Measurements from ENCODE around the gene CABP2.
"Not testable (repeated sequence)": the region's sequence is repeated elsewhere in the genome, so short reads cannot be mapped to it uniquely, and the experiment has no call there.

CABP2 gene

DNA sequence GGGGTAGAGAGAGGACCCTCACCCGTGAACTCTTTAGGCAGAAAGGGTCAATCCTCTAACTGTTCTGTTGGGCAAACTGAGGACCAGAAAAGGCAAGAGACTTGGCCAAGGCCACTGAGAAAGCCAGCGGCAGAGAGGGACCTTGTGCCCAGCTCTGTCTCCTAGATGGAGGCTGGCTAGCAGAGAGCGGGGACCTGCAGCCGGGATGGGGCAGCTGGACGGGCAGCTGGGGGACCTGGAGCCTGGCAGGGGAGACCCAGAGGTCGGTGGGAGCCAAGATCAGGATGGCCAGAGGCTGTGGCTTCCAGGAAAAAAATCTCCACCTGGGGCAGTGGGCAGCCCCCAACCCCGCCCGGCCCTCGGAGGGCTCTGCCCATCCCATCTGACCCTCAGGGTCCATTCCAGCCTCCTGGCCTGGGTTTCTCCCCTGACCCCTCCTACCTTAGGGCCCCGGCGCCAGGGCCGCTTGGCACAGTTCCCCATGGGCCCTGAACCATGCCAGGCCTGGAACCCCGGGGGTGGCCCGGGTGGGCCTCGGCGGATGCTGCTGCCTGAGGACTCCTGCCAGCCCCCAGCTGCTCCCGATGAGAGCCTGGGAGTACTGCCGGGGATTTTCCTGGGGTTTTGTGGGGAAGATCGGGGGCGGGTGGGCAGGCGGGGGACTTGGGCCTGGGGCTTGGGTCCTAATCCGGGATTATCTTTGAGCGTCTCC lies at the start of gene CABP2:
Gene CABP2 (minus strand): TSS at position 603 of the 712 bp plus-strand sequence. CDS start 120 bp downstream, at position 483.
- no peak for DNase-seq (ENCODE audit: low read depth)

DNA sequence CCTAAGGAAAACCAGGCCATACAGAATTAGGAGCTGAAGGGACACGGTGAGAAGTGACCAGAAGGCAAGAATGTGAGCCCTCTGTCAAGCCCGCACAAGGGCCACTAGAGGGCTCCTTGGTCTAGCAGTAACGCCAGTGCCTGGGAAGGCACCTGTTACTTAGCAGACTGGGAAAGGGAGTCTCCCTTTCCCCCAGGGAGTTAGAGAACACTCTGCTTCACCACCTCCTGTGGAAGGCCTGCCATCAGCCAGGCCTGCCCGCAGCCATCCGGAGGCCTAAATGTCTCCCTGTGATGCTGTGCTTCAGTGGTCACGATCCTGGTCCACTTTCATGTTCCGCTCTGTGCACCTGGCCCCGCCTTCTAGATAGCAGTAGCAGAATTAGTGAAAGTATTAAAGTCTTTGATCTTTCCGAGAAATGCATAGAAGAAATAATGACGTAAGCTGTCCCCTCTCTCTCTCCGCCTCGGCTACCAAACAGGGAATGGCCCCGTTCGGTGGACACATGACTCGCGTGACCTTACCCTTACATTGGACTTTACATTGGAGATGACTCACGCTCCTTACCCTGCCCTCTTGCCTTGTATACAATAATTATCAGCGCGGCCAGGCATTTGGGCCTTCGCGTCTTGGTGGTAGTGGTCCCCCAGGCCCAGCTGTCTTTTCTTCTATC lies 49.6 kb upstream of the CABP2 start:
- no peak for DNase-seq (ENCODE audit: low read depth)

DNA sequence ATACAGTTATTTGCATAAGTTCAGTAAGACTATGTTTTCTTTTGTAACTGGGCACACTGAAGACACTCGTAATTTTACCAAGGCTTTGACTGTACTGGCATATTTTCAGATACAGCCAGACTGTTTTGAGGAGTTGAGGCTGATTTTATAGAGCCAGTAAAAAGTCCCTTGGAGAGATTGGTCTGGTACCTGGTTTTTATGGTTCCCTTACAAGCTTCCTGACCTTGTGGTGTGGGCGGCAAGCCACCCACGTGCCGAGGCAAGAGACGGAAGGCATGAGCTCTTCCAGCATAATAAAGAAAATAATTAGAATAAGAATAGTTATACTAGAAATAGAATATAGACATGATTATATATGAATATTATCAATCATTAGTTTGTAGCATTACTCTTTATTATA lies 49.1 kb upstream of the CABP2 start:
- no peak for DNase-seq (ENCODE audit: low read depth)

DNA sequence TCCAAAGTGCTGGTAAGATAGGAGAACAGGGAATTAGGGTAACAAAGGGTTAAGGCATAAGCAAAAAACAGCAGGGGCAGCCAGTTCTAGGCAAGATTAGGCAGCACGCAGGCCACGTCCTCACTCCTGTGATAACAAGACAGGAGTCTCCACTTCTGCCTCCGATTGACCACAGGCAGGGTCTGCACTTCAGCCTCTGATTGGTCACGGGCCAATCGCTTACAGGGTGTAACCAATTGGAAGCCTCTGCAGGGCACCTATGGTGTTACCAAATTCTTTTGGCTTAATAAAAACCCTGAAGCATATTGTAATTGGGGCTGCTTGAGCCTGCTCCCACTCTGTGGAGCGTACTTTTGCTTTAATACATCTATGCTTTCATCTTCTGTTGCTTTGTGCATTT lies 48.2 kb upstream of the CABP2 start:
- DNase-seq (ENCODE audit: low read depth) = no peak

DNA sequence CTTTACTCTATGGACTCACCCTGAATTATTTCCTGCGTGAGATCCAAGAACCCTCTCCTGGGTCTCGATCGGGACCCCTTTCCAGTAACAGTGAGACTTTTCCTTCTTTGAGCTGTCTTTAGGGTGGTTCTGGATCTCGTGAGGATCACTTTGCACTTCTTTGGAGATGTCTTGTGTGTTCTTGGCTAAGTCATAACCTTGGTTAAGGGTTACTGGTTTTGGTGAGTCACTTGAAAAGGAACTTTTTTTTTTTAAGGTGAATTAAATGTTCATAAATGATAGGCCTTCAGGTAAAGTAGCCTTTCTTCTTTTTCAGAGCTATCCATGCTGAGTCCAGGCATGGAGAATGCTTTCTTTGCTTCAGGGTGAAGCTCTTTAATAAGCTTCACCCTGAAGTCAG lies 41.0 kb upstream of the CABP2 start:
- DNase-seq (ENCODE audit: low read depth) = no peak

DNA sequence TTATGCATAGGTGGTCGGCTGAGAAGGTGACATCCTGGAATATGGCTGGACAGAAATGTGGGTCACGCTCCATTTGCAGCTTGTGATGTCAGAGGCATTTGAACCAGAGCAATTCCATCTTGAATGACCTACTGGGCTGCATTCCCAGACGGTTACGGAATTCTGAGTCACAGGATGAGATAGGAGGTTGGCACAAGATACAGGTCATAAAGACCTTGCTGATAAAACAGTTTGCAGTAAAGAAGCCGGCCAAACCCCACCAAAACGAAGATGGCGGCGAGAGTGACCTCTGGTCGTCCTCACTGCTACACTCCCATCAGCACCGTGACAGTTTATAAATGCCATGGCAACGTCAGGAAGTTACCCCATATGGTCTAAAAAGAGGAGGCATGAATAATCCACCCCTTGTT lies 40.5 kb upstream of the CABP2 start:
- DNase-seq (ENCODE audit: low read depth) = peak; percentile 59

DNA sequence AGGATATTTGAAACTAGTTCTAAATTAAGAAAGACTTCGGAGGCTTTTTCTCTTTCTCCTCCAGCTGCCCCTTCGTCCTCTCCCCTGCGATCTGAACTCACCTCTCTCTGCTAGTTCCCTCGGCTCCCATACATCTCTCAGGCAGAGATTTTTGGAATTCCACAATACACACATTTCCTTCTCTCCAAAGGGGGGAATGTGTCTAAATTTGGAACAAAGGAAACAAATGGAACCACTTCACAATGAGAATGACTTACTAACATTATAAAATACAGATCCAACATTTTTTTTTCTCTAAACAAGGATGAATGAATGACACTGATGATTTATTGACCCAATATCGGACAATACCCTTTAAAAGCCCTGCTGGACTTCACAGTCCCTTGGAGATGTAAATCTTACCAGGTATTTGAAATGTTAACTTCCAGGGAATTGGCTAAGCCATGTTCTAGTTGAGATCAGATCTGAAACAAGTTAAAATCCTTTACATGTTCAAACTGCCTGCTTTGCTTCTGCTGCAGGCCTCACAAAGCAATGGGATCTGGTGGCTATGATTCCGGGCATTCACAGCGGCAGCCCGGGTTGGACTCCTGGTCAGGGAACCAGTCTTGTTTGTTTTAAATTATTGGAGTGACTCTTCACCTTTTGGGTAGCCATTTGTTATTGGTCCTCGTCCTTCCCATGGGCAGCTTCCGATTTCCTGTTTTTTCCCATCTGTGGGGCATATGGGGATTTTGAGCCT lies 39.9 kb upstream of the CABP2 start:
- DNase-seq (ENCODE audit: low read depth) = no peak

DNA sequence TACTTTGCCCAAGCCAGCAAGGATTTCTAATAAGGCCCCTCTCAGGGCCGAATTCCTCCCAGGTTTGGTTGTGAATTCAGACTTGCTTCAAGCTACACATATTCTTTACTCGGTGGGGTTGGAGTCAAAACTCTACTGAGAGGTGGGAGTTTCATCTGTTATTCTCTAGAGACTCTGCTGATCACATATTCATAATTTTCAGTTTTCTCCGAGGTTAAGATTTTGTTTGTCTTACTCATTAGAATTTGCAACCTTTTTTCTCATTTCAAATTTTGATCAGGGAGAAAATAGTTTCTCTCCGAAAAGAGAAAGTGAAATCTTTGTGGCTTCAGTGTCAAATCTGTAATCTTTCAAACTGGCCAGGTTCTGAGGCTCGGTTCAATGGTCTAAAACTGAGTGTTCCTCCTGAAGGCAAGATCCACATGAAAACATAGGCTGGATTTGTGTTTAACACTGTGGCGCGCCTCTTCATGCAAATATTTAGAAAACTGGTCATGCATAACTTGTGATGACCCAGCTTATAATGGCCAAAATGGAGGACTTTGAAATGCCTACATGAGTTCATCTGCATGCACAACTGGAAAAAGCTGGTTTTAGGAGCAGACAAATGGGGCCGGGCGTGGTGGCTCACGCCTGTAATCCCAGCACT lies 38.8 kb upstream of the CABP2 start:
- no peak for DNase-seq (ENCODE audit: low read depth)

DNA sequence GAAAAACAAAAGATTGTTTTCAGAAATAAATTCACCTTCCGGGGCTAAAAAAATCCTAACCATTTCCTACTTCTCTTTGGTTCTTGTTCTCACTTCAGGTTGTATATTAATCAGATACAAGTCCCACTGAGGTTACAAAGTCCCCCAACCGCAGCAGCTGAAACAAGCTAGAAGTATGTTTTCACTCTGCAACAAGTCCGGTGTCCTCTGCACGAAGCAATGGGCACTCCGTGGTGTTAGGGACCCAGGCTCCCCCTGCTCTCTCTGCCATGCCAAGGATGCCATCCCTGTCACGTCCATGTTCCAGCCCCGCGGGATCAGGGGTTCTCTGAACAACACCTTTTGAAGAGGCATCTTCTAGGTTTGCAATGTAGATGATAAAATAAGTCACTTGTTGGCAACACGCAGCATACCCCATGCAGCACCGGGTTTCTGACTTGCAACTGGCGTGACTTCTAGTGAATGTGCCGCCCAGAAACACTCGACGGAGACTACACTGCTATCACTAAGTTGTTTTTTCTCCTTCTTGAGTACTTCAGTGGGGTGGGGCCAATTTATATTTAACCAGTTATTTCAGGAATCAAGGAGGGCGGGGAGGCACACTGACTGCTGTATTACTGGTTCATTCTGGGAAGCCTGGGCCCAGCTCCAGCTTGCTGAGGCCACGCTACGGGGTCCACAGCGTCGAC lies 35.0 kb upstream of the CABP2 start:
- no peak for DNase-seq (ENCODE audit: low read depth)

DNA sequence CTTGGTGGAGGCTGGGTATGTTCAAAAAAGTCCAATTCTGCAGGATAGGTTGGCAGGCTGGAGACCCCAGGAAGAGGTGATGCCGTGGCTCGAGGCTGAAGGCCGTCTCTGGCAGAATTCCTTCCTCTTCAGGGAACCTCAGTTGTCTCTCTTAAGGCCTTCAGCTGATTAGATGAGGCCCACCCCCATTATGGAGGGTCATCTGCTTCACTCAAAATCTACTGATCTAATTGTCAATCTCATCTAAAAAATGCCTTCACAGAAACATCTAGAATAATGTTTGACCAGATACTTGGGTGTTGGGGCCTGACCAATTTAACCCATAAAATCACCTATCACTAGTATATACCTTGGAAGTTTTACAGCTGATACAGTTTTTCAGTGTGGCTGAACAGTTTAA lies 33.0 kb upstream of the CABP2 start:
- DNase-seq (ENCODE audit: low read depth) = no peak

DNA sequence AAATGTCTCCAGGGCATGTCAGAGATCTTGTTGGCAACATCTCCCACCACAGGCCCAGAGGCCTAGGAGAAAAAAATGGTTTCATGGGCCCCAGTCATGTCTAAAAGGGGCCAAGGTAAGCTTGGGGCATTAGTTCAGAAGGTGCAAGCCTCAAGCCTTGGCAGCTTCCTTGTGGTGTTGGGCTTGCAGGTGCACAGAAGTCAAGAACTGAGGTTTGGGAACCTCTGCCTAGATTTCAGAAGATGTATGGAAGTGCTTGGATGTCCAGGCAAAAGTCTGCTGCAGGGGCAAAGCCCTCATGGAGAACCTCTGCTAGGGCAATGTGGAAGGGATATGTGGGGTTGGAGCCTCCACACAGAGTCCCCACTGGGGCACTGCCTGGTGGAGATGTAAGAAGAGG lies 28.5 kb upstream of the CABP2 start:
- not testable (repeated sequence) for DNase-seq (ENCODE audit: low read depth)

DNA sequence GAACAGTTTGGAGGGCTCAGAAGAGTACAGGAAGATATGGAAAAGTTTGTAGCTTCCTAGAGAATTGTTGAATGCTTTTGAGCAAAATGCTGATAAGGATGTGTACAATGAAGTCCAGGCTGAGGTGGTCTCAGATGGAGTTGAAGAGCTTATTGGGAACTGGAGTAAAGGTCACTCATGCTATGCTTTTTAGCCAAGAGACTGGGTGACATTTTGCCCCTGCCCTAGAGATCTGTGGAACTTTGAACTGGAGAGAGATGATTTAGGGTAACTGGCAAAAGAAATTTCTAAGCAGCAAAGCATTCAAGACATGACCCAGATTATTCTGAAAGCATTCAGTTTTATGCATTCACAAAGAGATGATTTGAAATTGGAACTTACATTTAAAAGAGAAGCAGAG lies 27.9 kb upstream of the CABP2 start:
- DNase-seq (ENCODE audit: low read depth) = no peak

DNA sequence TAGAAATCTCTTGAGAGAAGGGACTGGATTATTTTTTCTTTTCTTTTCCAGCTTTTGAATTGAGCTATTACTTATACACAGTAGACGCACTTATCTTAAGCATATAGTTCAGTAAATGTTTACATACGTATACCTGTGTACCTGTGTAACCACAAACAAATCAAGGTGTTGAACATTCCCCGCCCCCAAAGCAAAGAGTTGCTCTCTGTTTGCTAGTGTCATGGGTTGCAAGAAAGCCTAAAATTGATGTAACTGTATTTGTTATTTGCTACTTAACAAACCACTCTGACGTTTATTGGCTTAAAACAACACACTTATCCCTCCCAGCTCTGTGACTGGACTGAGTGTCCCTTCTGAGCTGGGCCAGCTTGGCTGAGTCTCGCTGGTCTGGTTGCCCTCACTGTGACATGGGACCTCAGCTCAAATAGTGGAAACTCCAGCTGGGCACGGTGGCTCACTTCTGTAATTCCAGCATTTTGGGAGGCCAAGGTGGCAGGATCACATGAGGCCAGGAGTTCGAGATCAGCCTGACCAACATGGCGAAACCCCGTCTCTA lies 25.4 kb upstream of the CABP2 start:
- no peak for DNase-seq (ENCODE audit: low read depth)

DNA sequence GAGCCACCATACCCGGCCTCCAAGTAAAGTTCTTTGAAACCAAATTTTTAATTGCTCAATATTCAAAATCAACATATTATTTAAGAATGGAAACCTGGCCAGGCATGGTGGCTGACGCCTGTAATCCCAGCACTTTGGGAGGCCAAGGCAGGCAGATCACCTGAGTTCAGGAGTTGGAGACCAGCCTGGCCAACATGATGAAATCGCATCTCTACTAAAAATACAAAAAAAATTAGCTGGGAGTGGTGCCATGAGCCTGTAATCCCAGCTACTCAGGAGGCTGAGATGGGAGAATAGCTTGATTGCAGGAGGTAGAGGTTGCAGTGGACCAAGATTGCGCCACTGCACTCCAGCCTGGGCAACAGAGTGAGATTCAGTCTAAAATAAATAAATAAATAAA lies 24.9 kb upstream of the CABP2 start:
- DNase-seq (ENCODE audit: low read depth) = not testable (repeated sequence)

DNA sequence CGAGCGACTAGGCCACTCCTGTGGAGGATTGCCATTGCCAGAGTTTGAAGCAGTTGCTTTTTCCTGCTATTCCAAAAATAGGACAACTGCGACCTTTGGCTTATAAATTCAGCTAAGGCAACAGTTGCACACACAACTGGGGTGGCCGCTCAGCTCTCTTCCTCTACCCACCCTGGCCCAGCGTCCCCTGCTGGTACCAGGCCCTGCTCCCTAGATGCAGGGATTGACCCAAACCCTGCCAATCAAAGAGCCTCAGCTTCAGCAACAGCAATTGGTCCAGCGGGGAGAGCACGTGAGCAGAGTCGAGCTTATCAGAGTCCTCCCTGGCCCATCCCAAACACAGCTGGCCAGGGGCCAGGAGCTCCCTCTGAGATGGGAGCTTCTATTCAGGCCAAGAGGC lies 22.0 kb upstream of the CABP2 start:
- no peak for DNase-seq (ENCODE audit: low read depth)

DNA sequence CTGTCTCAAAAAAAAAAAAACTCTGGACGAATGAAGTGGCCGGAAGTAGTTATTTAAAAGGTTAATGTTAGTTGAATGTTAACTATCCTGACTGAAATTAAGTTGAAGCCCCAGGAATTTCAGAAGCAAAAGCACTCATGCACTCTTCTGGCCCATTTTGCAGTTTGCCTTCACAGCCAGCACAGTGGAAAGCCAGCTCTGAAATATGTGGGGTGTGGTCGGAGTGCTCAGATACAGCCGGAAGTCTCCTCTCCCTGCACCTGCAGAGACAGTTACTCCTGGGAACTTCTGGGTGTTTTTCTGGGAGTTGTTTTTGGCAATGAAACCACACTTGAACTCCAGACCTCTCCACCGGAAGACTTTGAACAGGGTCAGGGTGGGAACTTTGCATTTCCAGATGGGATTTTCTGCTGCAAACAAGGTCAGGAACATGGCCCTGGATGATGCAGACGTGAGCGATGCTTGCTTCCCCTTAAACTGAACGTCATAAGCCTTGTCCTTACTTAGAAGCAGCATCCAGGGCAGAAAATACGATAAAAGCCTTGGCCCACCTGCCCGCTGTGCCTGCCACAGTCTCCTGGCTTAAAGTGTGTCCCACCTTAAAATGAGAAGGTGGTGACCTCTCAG lies 21.5 kb upstream of the CABP2 start:
- no peak for DNase-seq (ENCODE audit: low read depth)

DNA sequence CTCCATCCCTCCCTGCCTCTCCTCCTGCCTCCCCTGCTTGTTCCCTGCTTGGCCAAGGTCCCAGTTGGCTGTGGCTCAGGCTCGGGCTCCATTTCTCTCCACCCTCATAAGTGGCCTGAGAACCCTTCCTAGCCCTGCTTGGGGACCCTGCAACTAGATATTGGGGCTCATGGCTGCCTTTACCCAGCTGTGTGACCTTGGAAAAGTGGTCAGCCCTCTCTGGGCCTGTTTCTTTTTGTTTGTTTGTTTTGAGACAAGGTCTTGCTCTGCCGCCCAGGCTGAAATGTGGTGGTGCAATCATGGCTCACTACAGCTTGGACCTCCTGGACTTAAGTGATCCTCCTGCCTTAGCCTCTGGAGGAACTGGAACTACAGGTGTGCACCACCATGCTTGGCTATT lies 20.3 kb upstream of the CABP2 start:
- DNase-seq (ENCODE audit: low read depth) = no peak

DNA sequence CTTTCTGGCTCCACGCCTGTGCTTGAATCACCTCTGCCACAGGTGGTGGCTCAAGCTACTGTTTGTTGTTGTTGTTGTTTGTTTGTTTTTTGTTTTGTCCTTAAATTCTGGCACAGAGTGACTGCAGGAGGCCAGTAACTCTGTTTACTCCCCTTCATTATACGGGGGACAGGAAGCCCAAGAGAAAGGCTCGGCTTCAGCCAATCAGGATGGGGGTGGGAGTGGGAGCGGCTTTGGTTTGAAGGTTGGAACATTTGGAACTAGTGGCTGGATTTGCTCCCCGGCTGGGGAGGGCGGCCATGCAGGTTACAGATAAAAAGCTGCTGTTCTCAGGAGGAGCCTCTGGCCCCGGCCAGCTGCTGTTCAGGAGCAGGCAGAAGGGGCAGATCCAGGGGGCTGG lies 19.7 kb upstream of the CABP2 start:
- DNase-seq (ENCODE audit: low read depth) = no peak

DNA sequence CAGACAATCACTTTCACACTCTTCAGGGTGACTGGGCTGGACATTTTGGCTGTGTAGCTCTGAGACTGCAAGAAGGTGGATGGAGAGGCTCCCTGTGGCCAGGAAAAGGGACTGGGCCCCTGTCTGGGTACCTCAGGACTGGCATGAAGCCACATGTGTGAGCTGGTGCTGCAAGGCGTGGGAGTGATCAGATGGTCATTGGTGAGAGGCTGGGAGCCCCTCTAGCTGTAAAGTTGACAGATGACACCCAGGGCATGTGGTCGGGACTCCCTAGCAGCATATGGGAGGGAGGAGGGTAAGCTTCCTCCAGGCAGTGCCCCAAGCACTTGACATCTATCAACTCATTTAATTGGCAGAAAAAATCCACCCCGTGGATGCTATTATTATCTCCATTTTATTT lies 18.9 kb upstream of the CABP2 start:
- DNase-seq (ENCODE audit: low read depth) = no peak

DNA sequence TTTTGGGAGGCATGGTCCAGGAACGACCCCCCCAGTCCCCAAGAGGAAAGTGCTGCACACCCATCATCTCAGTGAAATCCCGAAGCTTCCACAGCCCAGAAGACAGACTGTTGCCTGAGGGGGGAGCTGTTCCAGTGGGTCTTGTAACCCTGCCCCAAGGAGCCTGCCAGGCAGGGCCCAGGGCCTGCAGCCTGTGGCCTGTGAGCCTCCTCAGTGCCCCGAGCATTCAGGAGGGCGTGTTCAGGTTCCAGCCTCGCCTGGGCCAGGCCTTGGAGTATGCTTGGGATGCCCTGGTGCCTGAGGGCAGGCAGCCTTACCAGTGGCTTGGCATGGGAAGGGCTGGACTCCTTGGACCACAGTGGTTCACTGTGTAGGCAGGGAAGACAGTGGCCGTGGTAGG lies 18.0 kb upstream of the CABP2 start:
- no peak for DNase-seq (ENCODE audit: low read depth)

DNA sequence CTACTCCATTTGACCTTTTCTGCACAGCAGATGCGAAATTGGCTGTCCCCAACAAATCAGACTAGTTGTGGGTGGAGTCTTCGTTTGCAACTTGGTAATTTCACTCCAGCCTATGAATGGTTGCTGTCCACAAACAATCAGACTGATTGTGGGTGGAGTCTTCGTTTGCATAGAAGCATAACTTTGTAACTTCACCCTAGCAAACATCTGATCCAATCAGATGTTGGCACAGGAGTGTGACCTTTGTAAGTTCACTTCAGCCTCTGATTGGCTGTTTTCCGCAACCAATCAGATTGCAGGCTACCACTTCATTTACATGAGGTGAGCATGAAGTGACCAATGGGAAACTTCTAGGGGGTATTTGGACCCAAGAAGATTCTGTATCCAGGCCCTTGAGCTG lies 16.3 kb upstream of the CABP2 start:
- no peak for DNase-seq (ENCODE audit: low read depth)
